ENCODE measurements around the gene C1S. TPM values are rescaled to one million over a fixed set of nuclear protein-coding genes. Genes with fewer than 3 reads are reported as not detected.

C1S gene
- total and polyA plus RNA-seq, 10 donors = 102 to 451 (median 257) TPM

DNA sequence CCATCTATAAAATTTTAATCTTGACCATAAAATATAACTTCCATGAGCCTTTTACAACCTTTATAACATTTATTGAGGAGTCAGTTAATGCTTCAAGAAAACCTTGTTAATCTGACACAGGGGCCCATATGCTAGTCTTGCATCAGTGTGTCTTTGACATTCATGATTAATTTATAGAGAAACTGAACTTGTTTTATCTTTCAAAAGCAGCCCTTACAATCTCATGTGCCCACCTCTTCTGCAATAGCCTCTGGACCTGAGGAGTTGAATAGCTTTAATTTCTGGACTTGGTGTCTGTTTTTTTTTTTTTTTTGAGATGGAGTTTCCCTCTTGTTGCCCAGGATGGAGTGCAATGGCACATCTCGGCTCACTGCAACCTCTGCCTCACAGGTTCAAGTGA, 33.7 kb upstream of the C1S start:
- Histone ChIP-seq H3K4me1 (no peaks in the 10 kb centered on the region), H3K9me3 (no peaks in the 10 kb centered on the region), H3K27me3 (replicated peaks in 1 of 7) (no peaks in the 10 kb centered on the region), H3K4me3 (no peak overlapping the region), H3K27ac (no peak overlapping the region), H3K36me3 (no peaks in the 10 kb centered on the region)
- no peak for DNase-seq
- intact Hi-C loops (cut with DNase I; ENCODE audit: low total_unique reads) = loop anchor here (10.0 kb wide), 1 partner anchor 52 kb away; the partner anchor contains the start of genes EMG1 and PHB2
- WGBS, 5 donors = 81 to 88% (median 82%) methylated on average over 1 of the region's 1 CpG
- TF ChIP-seq CTCF (IDR thresholded peaks at IDR 0.05 in 8 of 11, conservative IDR thresholded peaks at IDR 0.05 in 3 of 11) (no peak), POLR2AphosphoS5 (IDR thresholded peaks at IDR 0.05) (no peak), POLR2A (IDR thresholded peaks at IDR 0.05) (no peak)

GRCh38 chr12:7031306-7031705, 29.2 kb upstream of the C1S start:
- Histone ChIP-seq H3K36me3 (no peaks in the 10 kb centered on the region), H3K27ac (no peak overlapping the region), H3K4me3 (no peak overlapping the region), H3K9me3 (no peaks in the 10 kb centered on the region), H3K4me1 (no peaks in the 10 kb centered on the region), H3K27me3 (replicated peaks in 1 of 7) (no peaks in the 10 kb centered on the region)
- no peak for DNase-seq
- intact Hi-C loops (cut with DNase I; ENCODE audit: low total_unique reads) = no loop called here
- TF ChIP-seq CTCF (IDR thresholded peaks at IDR 0.05 in 8 of 11, conservative IDR thresholded peaks at IDR 0.05 in 3 of 11) (no peak), POLR2A (IDR thresholded peaks at IDR 0.05) (no peak), POLR2AphosphoS5 (IDR thresholded peaks at IDR 0.05) (no peak)
- WGBS, 5 donors = 86 to 89% (median 87%) methylated on average over 6 of the region's 6 CpGs

DNA sequence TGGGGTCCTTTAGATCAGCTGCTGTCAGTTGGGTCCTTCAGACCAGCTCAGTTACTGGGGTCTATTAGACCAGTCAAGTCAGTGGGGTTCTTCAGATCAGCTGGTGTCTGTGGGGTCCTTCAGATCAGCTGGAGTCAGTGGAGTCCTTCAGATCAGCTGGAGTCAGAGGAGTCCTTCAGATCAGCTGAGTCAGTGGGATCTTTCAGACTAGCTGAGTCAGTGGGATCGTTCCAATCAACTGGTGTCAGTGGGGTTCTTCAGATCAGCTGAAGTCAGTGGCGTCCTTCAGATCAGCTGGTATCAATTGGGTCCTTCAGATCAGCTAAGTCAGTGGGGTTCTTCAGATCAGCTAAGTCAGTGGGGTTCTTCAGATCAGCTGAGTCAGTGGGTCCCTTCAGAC, 27.5 kb upstream of the C1S start:
- H3K4me1 ChIP-seq = no peaks in the 10 kb centered on the region
- DNase-seq = no peak
- no peak for TF ChIP-seq POLR2A (IDR thresholded peaks at IDR 0.05)
- no peak for TF ChIP-seq POLR2AphosphoS5 (IDR thresholded peaks at IDR 0.05)
- no peak for TF ChIP-seq CTCF (IDR thresholded peaks at IDR 0.05 in 8 of 11, conservative IDR thresholded peaks at IDR 0.05 in 3 of 11)
- no peak overlapping the region for H3K27ac ChIP-seq
- H3K4me3 ChIP-seq = no peak overlapping the region
- no peaks in the 10 kb centered on the region for H3K36me3 ChIP-seq
- WGBS, 5 donors = 51 to 90% (median 81%) methylated on average over 2 of the region's 2 CpGs
- H3K27me3 ChIP-seq (replicated peaks in 1 of 7) = no peaks in the 10 kb centered on the region
- intact Hi-C loops (cut with DNase I; ENCODE audit: low total_unique reads) = no loop called here
- H3K9me3 ChIP-seq = no peaks in the 10 kb centered on the region

DNA sequence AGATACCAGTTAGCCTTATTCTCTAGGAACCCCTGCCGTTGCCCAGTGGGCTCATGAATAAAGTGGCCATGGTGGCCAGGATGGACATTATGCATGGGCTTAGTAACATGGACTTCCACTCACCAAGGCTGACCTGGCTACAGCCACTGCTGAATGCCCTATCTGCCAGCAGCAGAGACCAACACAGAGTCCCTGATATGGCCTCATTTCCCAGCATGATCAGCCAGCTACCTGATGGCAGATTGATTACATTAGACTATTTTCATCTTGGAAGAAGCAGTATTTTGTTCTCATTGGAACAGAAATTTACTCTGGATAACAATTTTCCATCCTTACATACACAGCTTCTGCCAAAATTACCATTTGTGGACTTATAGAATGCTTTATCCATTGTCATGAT, 26.1 kb upstream of the C1S start:
- WGBS, 5 donors = 83 to 100% (median 94%) methylated on average over 1 of the region's 1 CpG
- H3K27ac ChIP-seq = no peak overlapping the region
- no peak for DNase-seq
- TF ChIP-seq POLR2AphosphoS5 (IDR thresholded peaks at IDR 0.05) (no peak), POLR2A (IDR thresholded peaks at IDR 0.05) (no peak), CTCF (IDR thresholded peaks at IDR 0.05 in 8 of 11, conservative IDR thresholded peaks at IDR 0.05 in 3 of 11) (no peak)
- no peak overlapping the region for H3K4me3 ChIP-seq
- no peaks in the 10 kb centered on the region for H3K9me3 ChIP-seq
- H3K27me3 ChIP-seq (replicated peaks in 1 of 7) = no peaks in the 10 kb centered on the region
- intact Hi-C loops (cut with DNase I; ENCODE audit: low total_unique reads) = no loop called here
- H3K4me1 ChIP-seq = no peaks in the 10 kb centered on the region
- no peaks in the 10 kb centered on the region for H3K36me3 ChIP-seq

Data from spleen (tissue), 11 donors.